DND-41 (cell line): ENCODE results near the gene AGR3.

Source experiments
- EZH2 ChIP-seq: IDR thresholded peaks from 3 replicates; pipeline ENCODE4 v1.6.1; 2012; ENCODE audit warnings: borderline replicate concordance, low read depth, mild to moderate bottlenecking, moderate library complexity, low read length, inconsistent platforms; ENCODE audit not compliant: severe bottlenecking
- TF ChIP-seq, protein P1 (sequence below): IDR thresholded peaks from 2 replicates; pipeline ENCODE4 v1.5.1; 2012; ENCODE audit warnings: borderline replicate concordance, low read length, moderate library complexity, mild to moderate bottlenecking; ENCODE audit not compliant: poor library complexity, severe bottlenecking; ENCODE audit errors: extremely low read depth

DNA sequence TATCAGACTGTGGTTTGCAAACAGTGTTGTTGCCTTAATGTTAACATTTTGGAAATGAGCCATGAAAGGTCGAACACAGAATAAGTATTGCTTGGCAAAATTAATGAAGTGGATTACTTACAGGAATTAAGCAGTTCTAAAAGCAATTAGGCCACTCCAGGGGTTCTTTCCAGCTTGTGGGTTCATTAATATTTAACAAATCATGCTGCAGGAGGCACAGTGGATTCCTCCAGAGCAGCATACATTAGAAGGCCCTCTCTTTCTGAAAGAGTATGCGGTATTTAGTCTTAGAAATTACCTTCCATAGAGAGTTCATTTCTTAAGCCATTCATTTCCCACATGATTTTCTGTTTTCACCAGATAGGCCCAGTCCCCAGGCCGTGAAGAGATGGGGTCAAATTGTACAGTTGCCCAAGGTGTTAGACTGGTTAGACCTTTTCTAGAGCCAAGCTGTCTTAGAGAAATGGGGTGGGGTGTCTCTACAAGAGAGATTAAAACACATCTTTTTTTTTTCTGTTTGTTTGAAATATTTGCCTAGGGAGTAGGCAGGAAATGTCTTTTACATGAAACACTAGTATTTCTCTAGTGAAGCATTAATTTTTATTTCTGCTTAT, 40.0 kb upstream of the AGR3 start:
- TF ChIP-seq EZH2, result no peak
- TF ChIP-seq, protein P1, sequence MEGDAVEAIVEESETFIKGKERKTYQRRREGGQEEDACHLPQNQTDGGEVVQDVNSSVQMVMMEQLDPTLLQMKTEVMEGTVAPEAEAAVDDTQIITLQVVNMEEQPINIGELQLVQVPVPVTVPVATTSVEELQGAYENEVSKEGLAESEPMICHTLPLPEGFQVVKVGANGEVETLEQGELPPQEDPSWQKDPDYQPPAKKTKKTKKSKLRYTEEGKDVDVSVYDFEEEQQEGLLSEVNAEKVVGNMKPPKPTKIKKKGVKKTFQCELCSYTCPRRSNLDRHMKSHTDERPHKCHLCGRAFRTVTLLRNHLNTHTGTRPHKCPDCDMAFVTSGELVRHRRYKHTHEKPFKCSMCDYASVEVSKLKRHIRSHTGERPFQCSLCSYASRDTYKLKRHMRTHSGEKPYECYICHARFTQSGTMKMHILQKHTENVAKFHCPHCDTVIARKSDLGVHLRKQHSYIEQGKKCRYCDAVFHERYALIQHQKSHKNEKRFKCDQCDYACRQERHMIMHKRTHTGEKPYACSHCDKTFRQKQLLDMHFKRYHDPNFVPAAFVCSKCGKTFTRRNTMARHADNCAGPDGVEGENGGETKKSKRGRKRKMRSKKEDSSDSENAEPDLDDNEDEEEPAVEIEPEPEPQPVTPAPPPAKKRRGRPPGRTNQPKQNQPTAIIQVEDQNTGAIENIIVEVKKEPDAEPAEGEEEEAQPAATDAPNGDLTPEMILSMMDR, result no peak
